ENCODE measurements around the gene EFEMP2.
"Not testable (repeated sequence)": the region's sequence is repeated elsewhere in the genome, so short reads cannot be mapped to it uniquely, and the experiment has no call there.

EFEMP2 gene

DNA sequence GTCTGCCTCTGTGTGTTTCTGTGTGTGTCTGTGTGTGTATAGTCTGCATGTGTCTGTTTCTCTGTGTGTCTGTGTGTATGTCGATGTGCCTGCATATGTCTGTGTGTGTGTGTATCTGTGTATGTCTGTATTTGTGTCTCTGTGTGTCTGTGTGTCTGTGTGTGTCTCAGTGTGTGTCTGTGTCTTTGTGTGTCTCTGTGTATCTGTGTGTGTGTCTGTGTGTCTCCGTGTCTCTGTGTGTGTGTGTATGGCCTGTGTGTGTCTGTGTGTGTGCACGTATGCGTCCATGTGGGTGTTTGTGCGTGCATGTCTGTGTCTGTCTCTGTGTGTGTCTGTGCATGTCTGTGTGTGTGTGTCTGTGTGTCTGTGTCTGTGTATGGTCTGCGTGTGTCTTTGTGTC lies 38.4 kb downstream of the EFEMP2 start:
- no peak for TF ChIP-seq POLR2A (IDR thresholded peaks at IDR 0.05; ENCODE audit: extremely low read depth, insufficient read length)
- TF ChIP-seq, protein P1, sequence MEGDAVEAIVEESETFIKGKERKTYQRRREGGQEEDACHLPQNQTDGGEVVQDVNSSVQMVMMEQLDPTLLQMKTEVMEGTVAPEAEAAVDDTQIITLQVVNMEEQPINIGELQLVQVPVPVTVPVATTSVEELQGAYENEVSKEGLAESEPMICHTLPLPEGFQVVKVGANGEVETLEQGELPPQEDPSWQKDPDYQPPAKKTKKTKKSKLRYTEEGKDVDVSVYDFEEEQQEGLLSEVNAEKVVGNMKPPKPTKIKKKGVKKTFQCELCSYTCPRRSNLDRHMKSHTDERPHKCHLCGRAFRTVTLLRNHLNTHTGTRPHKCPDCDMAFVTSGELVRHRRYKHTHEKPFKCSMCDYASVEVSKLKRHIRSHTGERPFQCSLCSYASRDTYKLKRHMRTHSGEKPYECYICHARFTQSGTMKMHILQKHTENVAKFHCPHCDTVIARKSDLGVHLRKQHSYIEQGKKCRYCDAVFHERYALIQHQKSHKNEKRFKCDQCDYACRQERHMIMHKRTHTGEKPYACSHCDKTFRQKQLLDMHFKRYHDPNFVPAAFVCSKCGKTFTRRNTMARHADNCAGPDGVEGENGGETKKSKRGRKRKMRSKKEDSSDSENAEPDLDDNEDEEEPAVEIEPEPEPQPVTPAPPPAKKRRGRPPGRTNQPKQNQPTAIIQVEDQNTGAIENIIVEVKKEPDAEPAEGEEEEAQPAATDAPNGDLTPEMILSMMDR (IDR thresholded peaks at IDR 0.05; ENCODE audit: low read depth, low read length): no peak
- peak overlapping the region; percentile 67 for H3K4me3 ChIP-seq (ENCODE audit: low read depth, low read length)
- no peak for DNase-seq (ENCODE audit: low read depth)

DNA sequence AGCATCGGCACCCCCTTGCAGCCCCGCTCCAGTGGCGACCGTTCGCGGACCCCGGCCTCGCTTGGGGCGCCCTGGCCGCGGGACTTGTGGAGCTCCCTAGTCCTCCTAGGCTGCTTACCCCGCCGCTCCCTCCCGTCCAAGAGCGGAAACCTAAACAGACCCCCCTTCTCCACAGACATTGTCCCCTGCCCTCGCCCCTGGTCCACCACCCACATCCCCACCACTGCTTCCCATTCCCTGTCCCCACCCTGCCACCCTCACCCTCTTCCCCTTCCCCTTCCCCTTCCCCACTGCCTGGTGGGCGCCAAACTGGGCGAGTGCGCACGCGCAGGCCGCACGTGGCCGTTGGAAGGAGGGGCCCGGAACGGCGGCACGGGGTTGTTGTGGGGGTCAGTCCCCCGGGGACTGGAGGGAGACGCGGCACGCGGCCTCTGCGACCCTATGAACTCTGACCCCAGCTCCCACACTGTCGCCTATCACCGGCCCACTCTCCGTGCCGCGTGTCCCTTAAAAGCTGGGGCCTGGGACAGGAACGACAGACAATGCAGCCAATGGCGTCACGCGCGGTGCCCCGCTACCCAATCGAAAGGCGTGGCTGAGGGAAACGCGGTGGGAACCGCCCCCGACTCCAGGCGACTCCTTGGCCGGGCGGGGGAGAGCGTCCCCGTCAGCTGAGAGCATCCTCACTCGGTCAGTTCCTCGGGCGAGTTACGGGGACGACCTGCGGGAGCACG lies 39.1 kb downstream of the EFEMP2 start, which contains the start of gene SNX32:
SNX32 (plus strand) TSS at position 667 of the 734 bp plus-strand sequence. CDS start 103 bp downstream, outside the sequence.
- DNase-seq (ENCODE audit: low read depth): peak; percentile 90
- H3K4me3 ChIP-seq (ENCODE audit: low read depth, low read length): peak within 1 kb of the TSS; percentile 67
- TF ChIP-seq, protein P1 (IDR thresholded peaks at IDR 0.05; ENCODE audit: low read depth, low read length): no peak
- no peak for TF ChIP-seq POLR2A (IDR thresholded peaks at IDR 0.05; ENCODE audit: extremely low read depth, insufficient read length)
- TF ChIP-seq, protein P2, sequence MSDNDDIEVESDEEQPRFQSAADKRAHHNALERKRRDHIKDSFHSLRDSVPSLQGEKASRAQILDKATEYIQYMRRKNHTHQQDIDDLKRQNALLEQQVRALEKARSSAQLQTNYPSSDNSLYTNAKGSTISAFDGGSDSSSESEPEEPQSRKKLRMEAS (IDR thresholded peaks at IDR 0.05; ENCODE audit: low read depth, low read length): no peak
- no peak for TF ChIP-seq MYC (IDR thresholded peaks at IDR 0.05; ENCODE audit: low read depth, low read length)

DNA sequence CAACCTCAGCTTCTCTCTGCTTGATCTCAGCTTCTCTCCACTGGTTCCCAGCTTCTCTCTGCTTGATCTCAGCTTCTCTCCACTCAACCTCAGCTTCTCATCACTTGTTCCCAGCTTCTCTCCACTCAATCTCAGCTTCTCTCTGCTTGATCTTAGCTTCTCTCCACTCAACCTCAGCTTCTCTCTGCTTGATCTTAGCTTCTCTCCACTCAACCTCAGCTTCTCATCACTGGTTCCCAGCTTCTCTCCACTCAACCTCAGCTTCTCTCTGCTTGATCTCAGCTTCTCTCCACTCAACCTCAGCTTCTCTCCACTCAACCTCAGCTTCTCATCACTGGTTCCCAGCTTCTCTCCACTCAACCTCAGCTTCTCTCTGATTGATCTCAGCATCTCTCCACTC lies 40.4 kb downstream of the EFEMP2 start:
- H3K4me3 ChIP-seq (ENCODE audit: low read depth, low read length); DNase-seq (ENCODE audit: low read depth): not testable (repeated sequence)

DNA sequence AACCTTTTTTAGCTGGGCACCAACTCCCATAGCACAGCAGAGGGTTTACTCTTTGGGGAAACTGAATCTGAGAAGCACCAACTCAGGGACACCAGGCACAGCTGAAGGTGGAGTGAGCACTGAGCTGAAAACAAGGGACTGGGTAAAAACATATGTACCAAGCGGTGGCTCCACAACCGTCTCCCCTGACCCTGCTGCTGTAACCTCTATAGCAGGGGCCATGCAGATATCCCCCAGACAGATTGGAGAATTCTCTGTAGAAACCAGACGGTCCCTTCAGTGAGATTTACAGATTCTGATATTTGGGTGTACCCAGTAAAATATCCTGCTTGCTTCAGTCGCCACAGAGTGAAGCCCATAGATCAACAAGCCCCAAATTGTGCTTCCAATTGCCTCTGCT lies 43.1 kb downstream of the EFEMP2 start:
- TF ChIP-seq MYC (IDR thresholded peaks at IDR 0.05; ENCODE audit: low read depth, low read length): no peak
- TF ChIP-seq, protein P2 (IDR thresholded peaks at IDR 0.05; ENCODE audit: low read depth, low read length): no peak
- DNase-seq (ENCODE audit: low read depth): no peak
- H3K4me3 ChIP-seq (ENCODE audit: low read depth, low read length): no peak overlapping the region

DNA sequence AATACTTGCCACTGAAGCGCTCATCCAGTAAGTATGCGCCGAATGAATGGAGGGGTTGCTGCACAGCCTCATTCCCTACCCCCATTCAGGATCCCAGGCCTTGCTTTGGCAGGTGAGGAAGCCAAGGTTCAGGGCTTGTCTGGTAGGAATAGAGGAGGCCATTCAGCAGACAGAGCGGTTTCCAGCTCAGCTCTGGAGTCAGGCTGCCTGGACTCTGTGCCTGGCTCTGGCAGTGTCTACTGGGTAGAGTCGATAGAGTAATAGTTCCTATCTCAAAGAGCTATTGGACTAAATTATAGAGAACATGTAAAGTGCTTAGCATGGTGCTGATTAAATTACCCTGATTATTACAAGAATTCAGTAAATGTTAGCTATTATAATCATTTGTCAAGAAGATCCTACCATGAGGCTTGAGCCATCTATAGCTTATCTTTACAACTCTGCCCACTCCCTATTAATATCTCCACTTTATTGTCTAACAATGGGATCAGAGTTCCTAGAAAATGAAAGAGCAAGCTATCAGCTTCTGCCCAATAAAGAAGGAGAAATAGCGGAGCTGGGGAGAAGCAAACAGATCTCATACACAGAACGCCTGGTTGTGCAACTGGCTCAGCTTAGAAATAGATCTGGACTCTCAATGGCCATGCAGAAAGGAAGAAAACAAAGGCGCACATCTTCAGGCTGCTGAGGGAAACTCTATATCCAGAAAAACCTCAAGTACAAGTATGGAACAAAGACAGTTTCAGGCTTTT lies 45.4 kb downstream of the EFEMP2 start:
- no peak overlapping the region for H3K4me3 ChIP-seq (ENCODE audit: low read depth, low read length)
- DNase-seq (ENCODE audit: low read depth): no peak
- TF ChIP-seq MYC (IDR thresholded peaks at IDR 0.05; ENCODE audit: low read depth, low read length) (no peak), POLR2A (IDR thresholded peaks at IDR 0.05; ENCODE audit: extremely low read depth, insufficient read length) (no peak)
- TF ChIP-seq, protein P1 (IDR thresholded peaks at IDR 0.05; ENCODE audit: low read depth, low read length): no peak
- TF ChIP-seq, protein P2 (IDR thresholded peaks at IDR 0.05; ENCODE audit: low read depth, low read length): no peak

DNA sequence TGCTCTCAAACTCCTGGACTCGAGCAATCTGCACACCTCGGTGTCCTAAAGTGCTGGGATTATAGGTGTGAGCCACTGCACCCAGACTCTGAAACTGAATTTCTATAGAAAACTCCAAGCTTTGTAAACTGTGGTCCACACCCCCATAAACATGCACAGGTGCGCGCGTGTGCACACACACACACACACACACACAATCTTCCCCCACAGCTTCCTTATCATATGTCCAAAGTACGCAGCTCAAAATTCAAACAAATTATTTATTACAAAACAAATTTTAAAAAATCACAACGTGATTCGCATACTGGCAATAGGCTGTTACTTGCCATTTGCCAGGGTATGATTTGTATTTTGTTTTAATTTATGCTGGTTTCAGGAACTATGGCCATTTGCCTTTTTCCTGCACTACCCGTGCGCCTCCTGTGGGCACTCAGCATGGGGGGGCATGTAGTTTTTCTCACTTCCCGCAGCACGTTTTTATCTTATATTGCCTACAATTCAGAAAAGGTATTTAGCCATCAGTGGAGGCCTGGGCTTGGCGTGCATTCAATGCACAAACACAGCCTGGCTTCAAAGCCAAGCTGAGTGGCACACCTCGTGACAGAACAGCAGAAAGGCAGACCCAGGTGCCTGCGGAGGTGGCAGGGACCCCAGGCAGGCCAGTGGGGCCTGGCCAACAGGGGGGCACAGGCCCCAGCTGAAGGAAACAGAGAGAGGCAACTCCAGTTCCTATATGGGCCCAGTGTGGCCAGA lies 49.6 kb downstream of the EFEMP2 start:
- no peak for DNase-seq (ENCODE audit: low read depth)
- TF ChIP-seq MYC (IDR thresholded peaks at IDR 0.05; ENCODE audit: low read depth, low read length) (no peak), POLR2A (IDR thresholded peaks at IDR 0.05; ENCODE audit: extremely low read depth, insufficient read length) (no peak)
- TF ChIP-seq, protein P2 (IDR thresholded peaks at IDR 0.05; ENCODE audit: low read depth, low read length): no peak
- TF ChIP-seq, protein P1 (IDR thresholded peaks at IDR 0.05; ENCODE audit: low read depth, low read length): no peak
- H3K4me3 ChIP-seq (ENCODE audit: low read depth, low read length): no peak overlapping the region

All from NB4 (cell line).